Gastroesophageal sphincter (tissue), 4 donors: ENCODE results near the gene PSG3. TPM values are rescaled to one million over a fixed set of nuclear protein-coding genes. Genes with fewer than 3 reads are reported as not detected.
A peak's percentile ranks its signal among the peaks of the same experiment; 100 is the strongest.
"Not testable (repeated sequence)": the region's sequence is repeated elsewhere in the genome, so short reads cannot be mapped to it uniquely, and the experiment has no call there.

Experiments used
- ATAC-seq: fragments of 150-250 bp; one replicate; pipeline ENCODE4 v1.9.1; 2016; ENCODE audit warnings: mild to moderate bottlenecking, moderate library complexity
- H3K27ac ChIP-seq, 4 donors: fragments of 200-600 bp; sonication (generic) in 3 of 4; 1 replicate in 3 of 4; 2 replicates in 1 of 4; pipeline ENCODE4 v1.5.1; 2016 to 2019
- H3K27me3 ChIP-seq: fragments of 200-600 bp; sonication (generic); one replicate; pipeline ENCODE4 v1.5.1; 2019
- H3K36me3 ChIP-seq, 2 donors: fragments of 200-600 bp; sonication (generic); one replicate each; pipeline ENCODE4 v1.5.1; 2019; ENCODE audit warnings: control low read depth in 1 of 2
- H3K4me1 ChIP-seq, 3 donors: fragments of 200-600 bp; sonication (generic); 1 replicate in 2 of 3; 2 replicates in 1 of 3; pipeline ENCODE4 v1.5.1; 2016 to 2019; ENCODE audit warnings: control low read depth in 2 of 3
- H3K4me3 ChIP-seq, 2 donors: fragments of 200-600 bp; sonication (generic); one replicate each; pipeline ENCODE4 v1.5.1; 2019; ENCODE audit warnings: mild to moderate bottlenecking in 1 of 2, moderate library complexity in 1 of 2
- H3K9me3 ChIP-seq, 3 donors: fragments of 200-600 bp; sonication (generic); one replicate each; pipeline ENCODE4 v1.5.1; 2017 to 2019; ENCODE audit warnings: control low read depth in 2 of 3
- EP300 ChIP-seq: sonication (generic); formaldehyde crosslinking; IDR thresholded peaks from one replicate; pipeline ENCODE4 v1.6.1; 2017; ENCODE audit warnings: antibody characterized with exemption, mild to moderate bottlenecking
- POLR2A ChIP-seq, 2 donors: fragments of 450-650 bp; IDR thresholded peaks; one replicate each; pipeline ENCODE4 v1.6.1; 2017; ENCODE audit warnings: antibody characterized with exemption in 2 of 2, mild to moderate bottlenecking in 2 of 2, moderate library complexity in 1 of 2
- POLR2AphosphoS5 ChIP-seq: sonication (generic); formaldehyde crosslinking; IDR thresholded peaks from one replicate; pipeline ENCODE4 v1.6.1; 2017; ENCODE audit warnings: antibody characterized with exemption
- WGBS, 2 donors: methylation state at CpG; one replicate each; pipeline ENCODE4 v1.1.5; 2018; ENCODE audit warnings: low coverage in 1 of 2; 5-methylcytosine and 5-hydroxymethylcytosine counted together
- total RNA-seq, 4 donors: library from RNA; depleted of rRNA; stranded (reverse); fragments of >200 nt; gene quantifications; one replicate each; pipeline ENCODE4 v1.1.0, GENCODE V29; 2016
- TF ChIP-seq, protein P1 (sequence below), 4 experiments: fragments of 200-600 bp in 2 of 4; fragments of 450-650 bp in 2 of 4; sonication (generic) in 1 of 4; IDR thresholded peaks; one replicate each; pipeline ENCODE4 v1.5.1; 2017 to 2019; ENCODE audit warnings: antibody characterized with exemption in 4 of 4, mild to moderate bottlenecking in 2 of 4, moderate library complexity in 2 of 4

PSG3 gene
- not detected for total RNA-seq

DNA sequence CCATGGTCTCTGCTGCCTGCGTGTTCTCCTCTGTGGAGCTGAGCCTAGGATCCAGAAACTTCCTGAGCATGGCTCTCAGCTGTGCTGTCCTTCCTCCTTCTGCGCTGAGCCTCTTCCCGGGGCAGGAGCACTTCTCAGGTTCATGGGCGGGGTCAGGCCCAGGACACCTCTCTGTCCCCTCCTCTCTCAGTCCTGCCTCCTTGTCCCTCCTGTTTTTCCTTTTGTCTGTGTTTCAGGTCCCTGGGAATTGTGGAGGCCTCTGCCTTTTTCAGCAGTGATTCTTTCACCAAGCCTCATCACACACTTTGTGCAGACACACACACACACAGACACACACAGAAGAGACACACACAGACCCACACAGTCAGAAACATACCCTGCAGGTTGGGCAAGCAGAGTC lies at the start of gene PSG3:
PSG3 (minus strand) TSS at position 101 of the 400 bp plus-strand sequence; CDS start at position 4, 97 bp downstream.
- not testable (repeated sequence) for H3K9me3 ChIP-seq, ATAC-seq, H3K4me3 ChIP-seq, H3K27ac ChIP-seq, H3K27me3 ChIP-seq, H3K4me1 ChIP-seq, H3K36me3 ChIP-seq
- WGBS, 2 donors, result 42% methylated on average over 3 of the region's 4 CpGs; no CpG with 5 or more reads in 1 of the 2 donors

DNA sequence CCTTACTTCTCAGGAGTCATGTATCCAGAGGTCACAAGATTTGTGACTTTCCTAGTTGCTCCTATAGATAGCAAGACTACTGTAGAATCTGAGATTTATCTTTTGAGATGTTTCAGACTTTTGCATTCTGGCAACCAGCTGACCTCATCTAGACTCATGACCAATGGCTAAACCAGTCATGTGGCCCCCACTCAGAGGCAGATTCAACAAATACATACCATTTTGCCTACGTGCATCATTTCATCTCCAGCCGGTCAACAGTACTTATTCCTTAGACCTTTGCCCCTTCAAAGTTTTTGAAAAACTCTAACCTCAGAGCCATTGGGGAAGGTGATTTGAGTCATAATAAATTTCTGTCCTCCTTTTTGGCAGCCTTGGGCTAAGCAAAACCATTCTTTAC lies 48.5 kb upstream of the PSG3 start:
- not testable (repeated sequence) for H3K9me3 ChIP-seq, H3K27me3 ChIP-seq, ATAC-seq, H3K4me3 ChIP-seq, H3K36me3 ChIP-seq, H3K27ac ChIP-seq, H3K4me1 ChIP-seq
- 88 to 100% methylated on average over 2 of the region's 2 CpGs for WGBS, 2 donors

DNA sequence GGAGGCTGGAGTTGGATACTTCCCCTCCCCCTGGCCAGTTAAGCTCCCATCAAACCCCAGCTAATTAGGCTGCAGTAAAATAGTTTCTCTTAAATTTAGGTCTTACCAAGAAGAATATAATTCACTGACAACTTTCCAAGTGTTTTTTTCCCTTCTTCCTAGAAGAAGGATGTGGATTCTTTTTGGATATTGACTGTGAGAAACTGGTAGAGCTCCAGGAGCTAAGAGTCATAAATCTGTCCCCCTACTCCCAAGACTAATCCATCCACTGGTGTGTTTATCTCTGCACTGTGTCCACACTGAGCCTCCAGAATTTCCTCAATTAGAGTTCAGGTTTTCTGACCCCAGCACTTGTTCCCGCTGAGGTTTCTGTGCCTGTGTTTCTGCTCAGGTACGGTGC lies 47.5 kb upstream of the PSG3 start:
- H3K9me3 ChIP-seq, H3K36me3 ChIP-seq, H3K4me3 ChIP-seq, H3K27ac ChIP-seq, ATAC-seq, H3K4me1 ChIP-seq, H3K27me3 ChIP-seq: not testable (repeated sequence)
- WGBS, 2 donors, result 50 to 78% methylated on average over 1 to 2 of the region's 2 CpGs

DNA sequence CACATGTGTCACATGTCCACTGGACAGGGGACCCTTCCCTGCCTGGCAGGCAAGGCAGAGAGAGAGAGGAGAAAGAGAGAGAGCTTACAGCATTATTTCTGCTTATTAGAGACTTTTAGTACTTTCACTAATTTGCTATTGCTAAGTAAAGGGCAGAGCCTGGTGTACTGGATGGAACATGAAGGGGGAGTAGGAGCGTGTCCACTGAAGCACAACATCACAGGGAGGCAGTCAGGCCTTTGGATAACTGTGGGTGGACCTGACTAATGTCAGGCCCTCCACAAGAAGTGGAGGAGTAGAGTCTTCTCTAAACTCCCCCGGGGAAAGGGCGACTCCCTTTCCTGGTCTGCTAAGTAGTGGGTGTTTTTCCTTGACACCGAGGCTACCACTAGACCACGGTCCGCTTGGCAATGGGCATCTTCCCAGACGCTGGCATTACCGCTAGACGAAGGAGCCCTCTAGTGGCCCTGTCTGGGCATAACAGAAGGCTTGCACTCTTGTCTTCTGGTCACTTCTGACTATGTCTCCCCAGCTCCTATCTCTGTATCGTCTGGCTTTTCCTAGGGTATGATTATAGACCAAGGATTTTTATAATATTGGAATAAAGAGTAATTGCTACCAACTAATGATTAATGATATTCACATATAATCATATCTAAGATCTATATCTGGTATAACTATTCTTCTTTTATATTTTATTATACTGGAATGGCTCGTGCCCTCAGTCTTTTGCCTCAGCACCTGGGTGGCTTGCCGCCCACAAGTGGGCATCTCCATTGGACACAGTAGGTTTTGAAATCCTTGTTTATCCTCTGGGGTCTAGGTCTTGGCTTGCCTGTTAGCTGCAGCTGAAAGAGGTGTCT lies 36.7 kb upstream of the PSG3 start:
- not testable (repeated sequence) for H3K36me3 ChIP-seq, H3K4me1 ChIP-seq, H3K27ac ChIP-seq, ATAC-seq, H3K4me3 ChIP-seq, H3K9me3 ChIP-seq
- WGBS, 2 donors, result 37 to 44% methylated on average over 7 to 9 of the region's 12 CpGs
- TF ChIP-seq, protein P1, sequence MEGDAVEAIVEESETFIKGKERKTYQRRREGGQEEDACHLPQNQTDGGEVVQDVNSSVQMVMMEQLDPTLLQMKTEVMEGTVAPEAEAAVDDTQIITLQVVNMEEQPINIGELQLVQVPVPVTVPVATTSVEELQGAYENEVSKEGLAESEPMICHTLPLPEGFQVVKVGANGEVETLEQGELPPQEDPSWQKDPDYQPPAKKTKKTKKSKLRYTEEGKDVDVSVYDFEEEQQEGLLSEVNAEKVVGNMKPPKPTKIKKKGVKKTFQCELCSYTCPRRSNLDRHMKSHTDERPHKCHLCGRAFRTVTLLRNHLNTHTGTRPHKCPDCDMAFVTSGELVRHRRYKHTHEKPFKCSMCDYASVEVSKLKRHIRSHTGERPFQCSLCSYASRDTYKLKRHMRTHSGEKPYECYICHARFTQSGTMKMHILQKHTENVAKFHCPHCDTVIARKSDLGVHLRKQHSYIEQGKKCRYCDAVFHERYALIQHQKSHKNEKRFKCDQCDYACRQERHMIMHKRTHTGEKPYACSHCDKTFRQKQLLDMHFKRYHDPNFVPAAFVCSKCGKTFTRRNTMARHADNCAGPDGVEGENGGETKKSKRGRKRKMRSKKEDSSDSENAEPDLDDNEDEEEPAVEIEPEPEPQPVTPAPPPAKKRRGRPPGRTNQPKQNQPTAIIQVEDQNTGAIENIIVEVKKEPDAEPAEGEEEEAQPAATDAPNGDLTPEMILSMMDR (IDR thresholded peaks at IDR 0.05), result peak; percentile 30 to 77 (median 48)
- H3K27me3 ChIP-seq, result peaks cover 34% of the 10 kb centered on the region

DNA sequence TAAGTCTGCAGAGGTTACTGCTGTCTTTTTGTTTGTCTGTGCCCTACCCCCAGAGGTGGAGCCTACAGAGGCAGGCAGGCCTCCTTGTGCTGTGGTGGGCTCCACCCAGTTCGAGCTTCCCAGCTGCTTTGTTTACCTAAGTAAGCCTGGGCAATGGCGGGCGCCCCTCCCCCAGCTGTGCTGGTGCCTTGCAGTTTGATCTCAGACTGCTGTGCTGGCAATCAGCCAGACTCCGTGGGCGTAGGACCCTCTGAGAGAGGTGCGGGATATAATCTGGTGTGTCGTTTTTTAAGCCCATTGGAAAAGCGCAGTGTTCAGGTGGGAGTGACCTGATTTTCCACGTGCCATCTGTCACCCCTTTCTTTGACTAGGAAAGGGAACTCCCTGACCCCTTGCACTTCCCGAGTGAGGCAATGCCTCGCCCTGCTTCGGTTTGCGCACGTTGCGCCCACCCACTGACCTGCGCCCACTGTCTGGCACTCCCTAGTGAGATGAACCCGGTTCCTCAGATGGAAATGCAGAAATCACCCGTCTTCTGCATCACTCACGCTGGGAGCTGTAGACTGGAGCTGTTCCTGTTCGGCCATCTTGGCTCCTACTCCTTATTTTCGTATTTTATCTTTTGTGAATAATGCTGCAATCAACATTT lies 34.4 kb upstream of the PSG3 start:
- 78 to 81% methylated on average over 9 to 10 of the region's 21 CpGs for WGBS, 2 donors
- not testable (repeated sequence) for H3K9me3 ChIP-seq, H3K27ac ChIP-seq, H3K4me3 ChIP-seq, H3K4me1 ChIP-seq, ATAC-seq, H3K36me3 ChIP-seq
- H3K27me3 ChIP-seq, result peaks cover 16% of the 10 kb centered on the region

DNA sequence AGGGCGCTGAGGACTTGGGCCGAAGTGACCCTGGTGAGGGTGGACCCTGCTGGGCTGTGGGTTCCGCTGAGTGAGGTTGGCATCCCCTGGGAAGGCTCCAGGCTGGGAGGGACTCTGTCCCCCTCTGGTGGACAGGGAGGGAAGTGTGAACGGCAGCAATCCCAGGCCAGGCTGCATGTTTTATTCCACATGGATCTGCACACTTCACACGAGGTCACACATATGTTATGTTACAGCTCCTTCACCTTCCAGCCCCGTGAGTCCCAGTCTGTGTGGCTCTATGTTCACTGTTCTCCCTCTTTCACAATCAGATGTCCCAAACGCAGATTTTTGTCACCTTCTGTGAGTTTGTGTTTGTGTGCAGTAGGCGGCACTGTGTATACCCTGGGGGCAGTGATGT lies 27.0 kb upstream of the PSG3 start:
- H3K4me1 ChIP-seq, H3K9me3 ChIP-seq, H3K4me3 ChIP-seq, H3K27me3 ChIP-seq, ATAC-seq, H3K36me3 ChIP-seq, H3K27ac ChIP-seq: not testable (repeated sequence)
- TF ChIP-seq, protein P1 (IDR thresholded peaks at IDR 0.05), result peak in 1 of 4 experiments; percentile 51
- WGBS, 2 donors, result 63% methylated on average over 5 of the region's 8 CpGs; no CpG with 5 or more reads in 1 of the 2 donors

DNA sequence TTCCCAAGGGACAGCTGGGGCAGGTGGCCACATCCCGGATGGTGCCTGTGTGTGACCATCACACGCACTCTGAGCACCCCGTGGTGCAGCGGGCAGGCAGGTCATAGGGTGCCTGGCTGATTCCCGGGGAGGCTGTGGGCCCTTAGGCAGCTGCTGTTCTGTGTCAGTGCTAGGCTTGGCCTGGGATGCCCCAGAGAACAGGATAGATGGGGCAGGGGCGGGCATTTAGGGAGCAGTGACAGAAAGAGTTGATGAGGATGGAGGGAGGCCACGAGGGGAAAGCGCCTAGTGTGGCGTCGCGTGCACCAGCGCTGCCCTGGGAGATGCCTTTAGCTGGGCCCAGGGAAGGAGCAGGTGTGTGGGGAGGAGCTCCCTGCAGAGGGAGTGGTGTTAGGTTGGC lies 26.6 kb upstream of the PSG3 start:
- 94% methylated on average over 6 of the region's 12 CpGs; no CpG with 5 or more reads in 1 of the 2 donors for WGBS, 2 donors
- ATAC-seq, H3K27me3 ChIP-seq, H3K9me3 ChIP-seq, H3K27ac ChIP-seq, H3K36me3 ChIP-seq, H3K4me1 ChIP-seq, H3K4me3 ChIP-seq: not testable (repeated sequence)

DNA sequence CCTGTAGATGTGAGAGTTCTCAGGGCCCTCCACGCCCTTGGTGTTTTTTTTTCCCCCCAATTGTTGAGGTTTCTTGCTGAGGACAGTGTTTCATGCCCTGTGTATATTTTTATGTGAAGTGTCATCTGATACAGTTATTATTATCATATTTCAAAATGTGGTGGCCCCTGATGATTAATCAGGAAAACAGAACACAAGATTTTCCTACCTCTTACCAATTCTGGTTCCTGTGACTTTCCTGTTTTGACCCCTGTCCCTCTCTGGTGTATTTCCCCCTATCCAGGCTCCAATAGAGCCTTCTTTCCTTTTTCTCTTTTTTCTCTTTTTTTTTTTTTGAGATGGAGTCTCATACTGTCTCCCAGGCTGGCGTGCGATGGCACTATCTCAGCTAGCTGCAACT lies 24.6 kb upstream of the PSG3 start:
- H3K27me3 ChIP-seq, result no peaks in the 10 kb centered on the region
- no peak for ATAC-seq
- H3K4me1 ChIP-seq, result no peaks in the 10 kb centered on the region
- TF ChIP-seq POLR2AphosphoS5, result no peak
- no peak for TF ChIP-seq EP300
- TF ChIP-seq POLR2A (IDR thresholded peaks at IDR 0.05), result no peak
- H3K4me3 ChIP-seq, result no peak overlapping the region
- H3K36me3 ChIP-seq, result no peaks in the 10 kb centered on the region
- H3K9me3 ChIP-seq, result no peaks in the 10 kb centered on the region
- no peak overlapping the region for H3K27ac ChIP-seq
- WGBS, 2 donors, result 43 to 83% methylated on average over 1 to 3 of the region's 3 CpGs
